Measurements from ENCODE around the gene SUMO3.

DNA sequence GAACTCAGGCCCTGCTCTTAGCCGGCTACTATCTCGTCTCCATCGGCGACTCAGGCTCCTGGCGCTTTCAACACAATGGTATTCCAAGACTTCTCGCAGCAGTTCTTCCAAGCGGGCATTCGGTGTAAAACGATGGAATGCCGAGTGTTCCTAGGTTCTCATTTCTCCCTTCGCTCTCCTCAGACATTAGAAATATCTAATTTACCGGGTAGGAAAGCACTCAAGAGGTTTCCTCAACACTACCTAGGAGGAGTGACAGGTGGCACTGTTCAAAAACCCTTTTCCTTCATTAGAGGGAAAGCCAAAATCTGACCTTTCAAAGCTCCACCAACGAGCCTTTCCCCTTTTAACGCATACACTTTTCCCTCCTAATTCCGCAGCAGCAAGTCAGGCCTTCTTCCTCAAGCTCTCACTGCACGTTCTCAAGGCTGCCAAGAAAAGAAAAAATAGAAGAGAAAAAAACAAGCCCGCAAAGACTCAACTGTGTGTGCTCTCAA lies 16.8 kb downstream of the SUMO3 start:
- TF ChIP-seq, protein P1, sequence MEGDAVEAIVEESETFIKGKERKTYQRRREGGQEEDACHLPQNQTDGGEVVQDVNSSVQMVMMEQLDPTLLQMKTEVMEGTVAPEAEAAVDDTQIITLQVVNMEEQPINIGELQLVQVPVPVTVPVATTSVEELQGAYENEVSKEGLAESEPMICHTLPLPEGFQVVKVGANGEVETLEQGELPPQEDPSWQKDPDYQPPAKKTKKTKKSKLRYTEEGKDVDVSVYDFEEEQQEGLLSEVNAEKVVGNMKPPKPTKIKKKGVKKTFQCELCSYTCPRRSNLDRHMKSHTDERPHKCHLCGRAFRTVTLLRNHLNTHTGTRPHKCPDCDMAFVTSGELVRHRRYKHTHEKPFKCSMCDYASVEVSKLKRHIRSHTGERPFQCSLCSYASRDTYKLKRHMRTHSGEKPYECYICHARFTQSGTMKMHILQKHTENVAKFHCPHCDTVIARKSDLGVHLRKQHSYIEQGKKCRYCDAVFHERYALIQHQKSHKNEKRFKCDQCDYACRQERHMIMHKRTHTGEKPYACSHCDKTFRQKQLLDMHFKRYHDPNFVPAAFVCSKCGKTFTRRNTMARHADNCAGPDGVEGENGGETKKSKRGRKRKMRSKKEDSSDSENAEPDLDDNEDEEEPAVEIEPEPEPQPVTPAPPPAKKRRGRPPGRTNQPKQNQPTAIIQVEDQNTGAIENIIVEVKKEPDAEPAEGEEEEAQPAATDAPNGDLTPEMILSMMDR (IDR thresholded peaks at IDR 0.05; ENCODE audit: low read length), result peak; percentile 56
- no peak for TF ChIP-seq EZH2 (IDR thresholded peaks at IDR 0.05; ENCODE audit: borderline replicate concordance, low read length)

All from OCI-LY1 (cell line).